ENCODE results near the gene ZMAT2. TPM values are rescaled to one million over a fixed set of nuclear protein-coding genes. Genes with fewer than 3 reads are reported as not detected.
A peak's percentile ranks its signal among the peaks of the same experiment; 100 is the strongest.

Gene ZMAT2
- total and polyA plus RNA-seq, 12 donors: 24.6 to 122 (median 51.6) TPM

GRCh38 chr5:140672455-140673186 is 27.6 kb upstream of the ZMAT2 start:
- DNase-seq: peak in 6 of 7 donors; percentile 37 to 73 (median 52)

GRCh38 chr5:140673187-140673976 is 26.9 kb upstream of the ZMAT2 start, which contains the start of gene DND1:
TSS of gene DND1 (minus strand) at chr5:140673576. CDS start at chr5:140673542, 34 bp downstream.
- 87 to 91% (median 88%) methylated on average over 32 to 45 of the region's 45 CpGs for WGBS, 4 donors
- TF ChIP-seq POLR2A (IDR thresholded peaks at IDR 0.05): no peak
- TF ChIP-seq, protein P1, sequence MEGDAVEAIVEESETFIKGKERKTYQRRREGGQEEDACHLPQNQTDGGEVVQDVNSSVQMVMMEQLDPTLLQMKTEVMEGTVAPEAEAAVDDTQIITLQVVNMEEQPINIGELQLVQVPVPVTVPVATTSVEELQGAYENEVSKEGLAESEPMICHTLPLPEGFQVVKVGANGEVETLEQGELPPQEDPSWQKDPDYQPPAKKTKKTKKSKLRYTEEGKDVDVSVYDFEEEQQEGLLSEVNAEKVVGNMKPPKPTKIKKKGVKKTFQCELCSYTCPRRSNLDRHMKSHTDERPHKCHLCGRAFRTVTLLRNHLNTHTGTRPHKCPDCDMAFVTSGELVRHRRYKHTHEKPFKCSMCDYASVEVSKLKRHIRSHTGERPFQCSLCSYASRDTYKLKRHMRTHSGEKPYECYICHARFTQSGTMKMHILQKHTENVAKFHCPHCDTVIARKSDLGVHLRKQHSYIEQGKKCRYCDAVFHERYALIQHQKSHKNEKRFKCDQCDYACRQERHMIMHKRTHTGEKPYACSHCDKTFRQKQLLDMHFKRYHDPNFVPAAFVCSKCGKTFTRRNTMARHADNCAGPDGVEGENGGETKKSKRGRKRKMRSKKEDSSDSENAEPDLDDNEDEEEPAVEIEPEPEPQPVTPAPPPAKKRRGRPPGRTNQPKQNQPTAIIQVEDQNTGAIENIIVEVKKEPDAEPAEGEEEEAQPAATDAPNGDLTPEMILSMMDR (IDR thresholded peaks at IDR 0.05): no peak
- DNase-seq: peak in 1 of 7 donors; percentile 51

More at GRCh38 chr5:140672455-140673186, 27.6 kb upstream of the ZMAT2 start:
- H3K27me3 ChIP-seq: no peaks in the 10 kb centered on the region
- H3K9me3 ChIP-seq (replicated peaks in 1 of 3): no peaks in the 10 kb centered on the region
- H3K4me3 ChIP-seq: peak overlapping the region in 2 of 4 donors; percentile 2 to 23
- H3K36me3 ChIP-seq (replicated peaks in 1 of 2): peaks cover 0 to 78% of the 10 kb centered on the region in 2 donors
- no peak for TF ChIP-seq POLR2A (IDR thresholded peaks at IDR 0.05)
- TF ChIP-seq, protein P1 (IDR thresholded peaks at IDR 0.05): no peak
- no peaks in the 10 kb centered on the region for H3K4me1 ChIP-seq (replicated peaks in 1 of 2)
- WGBS, 4 donors: 35 to 54% (median 46%) methylated on average over 14 to 70 of the region's 70 CpGs
- peak overlapping the region in 1 of 5 donors; percentile 29 for H3K27ac ChIP-seq
- intact Hi-C loops (cut with DNase I): no loop called here

GRCh38 chr5:140674211-140674610 is 26.0 kb upstream of the ZMAT2 start:
- TF ChIP-seq, protein P1 (IDR thresholded peaks at IDR 0.05): no peak
- no peak for TF ChIP-seq POLR2A (IDR thresholded peaks at IDR 0.05)
- no peak for DNase-seq
- no peaks in the 10 kb centered on the region for H3K4me1 ChIP-seq (replicated peaks in 1 of 2)
- H3K27me3 ChIP-seq: no peaks in the 10 kb centered on the region
- H3K36me3 ChIP-seq (replicated peaks in 1 of 2): peaks cover 0 to 67% of the 10 kb centered on the region in 2 donors
- H3K27ac ChIP-seq: no peak overlapping the region
- H3K4me3 ChIP-seq: no peak overlapping the region
- intact Hi-C loops (cut with DNase I): no loop called here
- WGBS, 4 donors: 87 to 94% (median 92%) methylated on average over 2 of the region's 2 CpGs
- H3K9me3 ChIP-seq (replicated peaks in 1 of 3): no peaks in the 10 kb centered on the region

More at GRCh38 chr5:140673187-140673976, 26.9 kb upstream of the ZMAT2 start, which contains the start of gene DND1:
- Histone ChIP-seq H3K4me3 (peak within 1 kb of the TSS in 2 of 4 donors; percentile 2 to 23), H3K4me1 (replicated peaks in 1 of 2) (no peaks in the 10 kb centered on the region), H3K27ac (peak within 1 kb of the TSS in 1 of 5 donors; percentile 29), H3K27me3 (no peaks in the 10 kb centered on the region), H3K9me3 (replicated peaks in 1 of 3) (no peaks in the 10 kb centered on the region), H3K36me3 (replicated peaks in 1 of 2) (peaks cover 0 to 75% of the 10 kb centered on the region in 2 donors)
- intact Hi-C loops (cut with DNase I): no loop called here

DNA sequence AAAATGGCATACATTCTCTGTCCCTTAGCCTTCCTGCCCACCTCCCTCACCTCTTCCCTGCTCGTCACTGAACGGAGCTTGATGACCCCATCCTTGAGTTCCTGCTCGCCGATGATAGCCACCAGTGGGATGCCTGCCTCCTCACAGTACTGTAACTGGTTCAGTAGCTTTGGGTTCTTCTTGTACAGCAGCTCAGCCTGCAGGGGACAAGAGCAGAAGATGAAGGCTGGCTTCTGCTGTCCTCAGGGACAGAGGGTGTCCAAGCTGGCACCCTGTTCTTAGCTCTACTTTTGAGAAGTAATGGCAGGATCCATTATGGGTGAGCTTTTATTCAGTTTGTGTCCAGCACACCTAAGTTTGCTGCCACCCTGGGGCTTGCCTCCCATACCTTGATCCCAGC is 25.6 kb upstream of the ZMAT2 start:
- Histone ChIP-seq H3K4me3 (no peak overlapping the region), H3K27ac (no peak overlapping the region), H3K4me1 (replicated peaks in 1 of 2) (no peaks in the 10 kb centered on the region), H3K36me3 (replicated peaks in 1 of 2) (peaks cover 0 to 67% of the 10 kb centered on the region in 2 donors), H3K9me3 (replicated peaks in 1 of 3) (no peaks in the 10 kb centered on the region), H3K27me3 (no peaks in the 10 kb centered on the region)
- intact Hi-C loops (cut with DNase I): no loop called here
- 91 to 100% (median 95%) methylated on average over 4 of the region's 4 CpGs for WGBS, 4 donors
- TF ChIP-seq, protein P1 (IDR thresholded peaks at IDR 0.05): no peak
- no peak for TF ChIP-seq POLR2A (IDR thresholded peaks at IDR 0.05)
- no peak for DNase-seq

Data from adrenal gland (tissue), 12 donors.